ENCODE measurements around the gene ATMIN. TPM values are rescaled to one million over a fixed set of nuclear protein-coding genes. Genes with fewer than 3 reads are reported as not detected.
A peak's percentile ranks its signal among the peaks of the same experiment; 100 is the strongest.

The ATMIN gene
- total RNA-seq, 1 experiment from 2014 or later, result 46.7 TPM

DNA sequence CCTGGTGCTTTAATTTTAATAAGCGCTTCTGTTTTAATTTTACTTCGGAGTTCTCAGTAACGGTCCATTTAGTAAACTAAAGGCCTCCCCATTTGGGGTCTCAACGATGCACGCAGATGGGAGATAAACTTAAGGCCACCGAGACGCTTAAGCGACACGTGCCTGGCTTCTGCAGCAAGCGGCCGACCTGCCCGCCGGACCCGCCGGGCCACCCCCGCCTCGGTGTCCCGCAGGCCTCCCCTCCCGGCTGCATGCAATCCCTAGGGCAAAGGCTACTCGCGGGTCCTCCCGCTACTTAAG is 60.0 kb downstream of the ATMIN start:
- no peaks in the 10 kb centered on the region for H3K9me3 ChIP-seq (ENCODE audit: control insufficient read depth in 1 of 2, insufficient read depth in 1 of 2, low read depth in 1 of 2, low read length in 2 of 2)
- H3K4me1 ChIP-seq (ENCODE audit: control insufficient read depth in 1 of 2, insufficient read depth in 2 of 2, low read length in 2 of 2), result peaks cover 0 to 30% of the 10 kb centered on the region in 2 experiments; a peak in 3 of 4 replicates
- ChIA-PET CTCF (no interaction called here), POLR2A (no interaction called here), RAD21 (ENCODE audit: low non-redundant PET in 1 of 2, low total read pairs in 2 of 2, uncharacterized antibody in 2 of 2, unreplicated experiment in 2 of 2) (no interaction called here)
- H2AFZ ChIP-seq (ENCODE audit: low read depth, low read length, poor library complexity, severe bottlenecking), result no peak overlapping the region
- TF ChIP-seq SRF (IDR thresholded peaks at IDR 0.05; ENCODE audit: low read depth) (no peak), EGR1 (IDR thresholded peaks at IDR 0.05; ENCODE audit: low read depth) (no peak)
- DNase-seq (ENCODE audit: low read depth, low spot score) (no peak), ATAC-seq (no peak; the same call in 1 of the 2 replicates)
- H3K27ac ChIP-seq (ENCODE audit: low read depth, low read length), result peak overlapping the region; percentile 70
- H3K27me3 ChIP-seq (ENCODE audit: insufficient read depth, low read length), result no peaks in the 10 kb centered on the region
- no peaks in the 10 kb centered on the region for H3K9me2 ChIP-seq (ENCODE audit: insufficient read depth)
- H3K79me2 ChIP-seq (ENCODE audit: insufficient read depth, low read length), result peaks cover 54% of the 10 kb centered on the region
- H3K9ac ChIP-seq (ENCODE audit: low read length), result peak overlapping the region; percentile 98
- peak overlapping the region; percentile 89 to 95 for H3K4me3 ChIP-seq (replicated peaks in 1 of 2; ENCODE audit: low read depth in 1 of 2, low read length in 2 of 2)
- no peaks in the 10 kb centered on the region for H4K20me1 ChIP-seq (ENCODE audit: insufficient read depth)
- no TSS peak for BruUV-seq (replicated peaks)
- peaks cover 0 to under 1% of the 10 kb centered on the region in 2 experiments; a peak in 2 of 4 replicates for H3K36me3 ChIP-seq (ENCODE audit: control insufficient read depth in 1 of 2, insufficient read depth in 2 of 2, low read length in 2 of 2)
- intact Hi-C loops (cut with micrococcal nuclease), result loop anchor here (5.0 kb wide), 2 partner anchors 47 to 217 kb away; partner anchors contain the start of gene GAN
- H3K4me2 ChIP-seq (ENCODE audit: low read length), result peak overlapping the region; percentile 86

DNA sequence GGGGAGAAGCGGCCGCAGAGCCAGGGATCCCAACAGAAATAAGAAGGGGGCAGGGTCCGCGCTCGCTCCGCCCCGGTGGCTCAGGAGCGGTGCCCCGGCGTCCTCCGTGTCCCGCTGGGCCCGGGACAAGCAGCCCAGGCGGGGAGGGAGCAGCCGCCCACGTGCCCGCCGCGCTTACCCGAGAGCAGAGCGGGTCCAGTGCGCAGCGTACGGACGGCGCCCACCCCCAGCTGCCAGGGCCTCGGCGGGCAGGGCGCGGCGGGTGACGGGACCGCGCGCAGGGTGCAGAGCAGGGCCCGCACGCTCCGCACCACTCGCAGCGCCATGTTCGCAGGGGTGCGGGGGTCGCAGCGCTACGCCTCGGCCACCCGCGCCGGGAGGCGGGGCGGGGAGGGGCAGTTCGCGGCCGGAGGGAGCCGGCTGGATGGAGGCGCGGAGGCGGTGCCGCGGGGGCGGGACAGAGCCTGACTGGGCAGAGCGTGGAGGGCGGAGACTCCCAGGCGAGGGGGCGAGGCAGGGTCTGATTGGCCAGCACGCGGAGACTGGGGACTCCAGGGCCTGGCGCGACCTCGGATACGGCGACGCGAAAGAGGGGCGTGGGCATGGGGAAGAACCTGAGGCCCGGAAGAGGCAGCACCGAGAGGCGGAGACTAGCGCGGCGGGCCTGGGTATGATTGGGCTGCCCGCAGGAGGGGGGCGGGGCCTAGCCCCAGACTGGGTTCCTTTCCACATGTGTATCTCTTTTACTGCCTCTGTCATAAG is 60.5 kb downstream of the ATMIN start, which contains the start of gene GCSH:
Gene GCSH (minus strand): TSS at position 443 of the 762 bp plus-strand sequence. CDS start 117 bp downstream, at position 326.
- intact Hi-C loops (cut with micrococcal nuclease), result loop anchor here (1.0 to 5.0 kb wide), 4 partner anchors 19 to 216 kb away; partner anchors contain the start of genes C16orf46, CENPN and GAN
- no peaks in the 10 kb centered on the region for H3K27me3 ChIP-seq (ENCODE audit: insufficient read depth, low read length)
- no peaks in the 10 kb centered on the region for H3K9me3 ChIP-seq (ENCODE audit: control insufficient read depth in 1 of 2, insufficient read depth in 1 of 2, low read depth in 1 of 2, low read length in 2 of 2)
- peak within 1 kb of the TSS; percentile 70 for H3K27ac ChIP-seq (ENCODE audit: low read depth, low read length)
- RAD21 ChIA-PET (ENCODE audit: low non-redundant PET in 1 of 2, low total read pairs in 2 of 2, uncharacterized antibody in 2 of 2, unreplicated experiment in 2 of 2), result no interaction called here
- peaks cover 48% of the 10 kb centered on the region for H3K79me2 ChIP-seq (ENCODE audit: insufficient read depth, low read length)
- H3K9me2 ChIP-seq (ENCODE audit: insufficient read depth), result no peaks in the 10 kb centered on the region
- CTCF ChIA-PET, result no interaction called here
- DNase-seq (ENCODE audit: low read depth, low spot score), result peak; percentile 99
- BruUV-seq (replicated peaks), result no TSS peak
- peak within 1 kb of the TSS; percentile 89 to 95 for H3K4me3 ChIP-seq (replicated peaks in 1 of 2; ENCODE audit: low read depth in 1 of 2, low read length in 2 of 2)
- H4K20me1 ChIP-seq (ENCODE audit: insufficient read depth), result no peaks in the 10 kb centered on the region
- H3K9ac ChIP-seq (ENCODE audit: low read length), result peak within 1 kb of the TSS; percentile 98
- H2AFZ ChIP-seq (ENCODE audit: low read depth, low read length, poor library complexity, severe bottlenecking), result peak within 1 kb of the TSS; percentile 62
- POLR2A ChIA-PET, result no interaction called here
- H3K4me1 ChIP-seq (ENCODE audit: control insufficient read depth in 1 of 2, insufficient read depth in 2 of 2, low read length in 2 of 2), result peaks cover 0 to 30% of the 10 kb centered on the region in 2 experiments; a peak in 3 of 4 replicates
- H3K36me3 ChIP-seq (ENCODE audit: control insufficient read depth in 1 of 2, insufficient read depth in 2 of 2, low read length in 2 of 2), result no peaks in the 10 kb centered on the region; a peak in 2 of 4 replicates
- H3K4me2 ChIP-seq (ENCODE audit: low read length), result peak within 1 kb of the TSS; percentile 86
- TF ChIP-seq, protein P1, sequence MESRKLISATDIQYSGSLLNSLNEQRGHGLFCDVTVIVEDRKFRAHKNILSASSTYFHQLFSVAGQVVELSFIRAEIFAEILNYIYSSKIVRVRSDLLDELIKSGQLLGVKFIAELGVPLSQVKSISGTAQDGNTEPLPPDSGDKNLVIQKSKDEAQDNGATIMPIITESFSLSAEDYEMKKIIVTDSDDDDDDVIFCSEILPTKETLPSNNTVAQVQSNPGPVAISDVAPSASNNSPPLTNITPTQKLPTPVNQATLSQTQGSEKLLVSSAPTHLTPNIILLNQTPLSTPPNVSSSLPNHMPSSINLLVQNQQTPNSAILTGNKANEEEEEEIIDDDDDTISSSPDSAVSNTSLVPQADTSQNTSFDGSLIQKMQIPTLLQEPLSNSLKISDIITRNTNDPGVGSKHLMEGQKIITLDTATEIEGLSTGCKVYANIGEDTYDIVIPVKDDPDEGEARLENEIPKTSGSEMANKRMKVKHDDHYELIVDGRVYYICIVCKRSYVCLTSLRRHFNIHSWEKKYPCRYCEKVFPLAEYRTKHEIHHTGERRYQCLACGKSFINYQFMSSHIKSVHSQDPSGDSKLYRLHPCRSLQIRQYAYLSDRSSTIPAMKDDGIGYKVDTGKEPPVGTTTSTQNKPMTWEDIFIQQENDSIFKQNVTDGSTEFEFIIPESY (IDR thresholded peaks at IDR 0.05; ENCODE audit: extremely low read depth, insufficient replicate concordance, low read length), result no peak
- TF ChIP-seq, protein P2, sequence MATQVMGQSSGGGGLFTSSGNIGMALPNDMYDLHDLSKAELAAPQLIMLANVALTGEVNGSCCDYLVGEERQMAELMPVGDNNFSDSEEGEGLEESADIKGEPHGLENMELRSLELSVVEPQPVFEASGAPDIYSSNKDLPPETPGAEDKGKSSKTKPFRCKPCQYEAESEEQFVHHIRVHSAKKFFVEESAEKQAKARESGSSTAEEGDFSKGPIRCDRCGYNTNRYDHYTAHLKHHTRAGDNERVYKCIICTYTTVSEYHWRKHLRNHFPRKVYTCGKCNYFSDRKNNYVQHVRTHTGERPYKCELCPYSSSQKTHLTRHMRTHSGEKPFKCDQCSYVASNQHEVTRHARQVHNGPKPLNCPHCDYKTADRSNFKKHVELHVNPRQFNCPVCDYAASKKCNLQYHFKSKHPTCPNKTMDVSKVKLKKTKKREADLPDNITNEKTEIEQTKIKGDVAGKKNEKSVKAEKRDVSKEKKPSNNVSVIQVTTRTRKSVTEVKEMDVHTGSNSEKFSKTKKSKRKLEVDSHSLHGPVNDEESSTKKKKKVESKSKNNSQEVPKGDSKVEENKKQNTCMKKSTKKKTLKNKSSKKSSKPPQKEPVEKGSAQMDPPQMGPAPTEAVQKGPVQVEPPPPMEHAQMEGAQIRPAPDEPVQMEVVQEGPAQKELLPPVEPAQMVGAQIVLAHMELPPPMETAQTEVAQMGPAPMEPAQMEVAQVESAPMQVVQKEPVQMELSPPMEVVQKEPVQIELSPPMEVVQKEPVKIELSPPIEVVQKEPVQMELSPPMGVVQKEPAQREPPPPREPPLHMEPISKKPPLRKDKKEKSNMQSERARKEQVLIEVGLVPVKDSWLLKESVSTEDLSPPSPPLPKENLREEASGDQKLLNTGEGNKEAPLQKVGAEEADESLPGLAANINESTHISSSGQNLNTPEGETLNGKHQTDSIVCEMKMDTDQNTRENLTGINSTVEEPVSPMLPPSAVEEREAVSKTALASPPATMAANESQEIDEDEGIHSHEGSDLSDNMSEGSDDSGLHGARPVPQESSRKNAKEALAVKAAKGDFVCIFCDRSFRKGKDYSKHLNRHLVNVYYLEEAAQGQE (IDR thresholded peaks at IDR 0.05; ENCODE audit: low read depth), result no peak
- TF ChIP-seq, protein P3, sequence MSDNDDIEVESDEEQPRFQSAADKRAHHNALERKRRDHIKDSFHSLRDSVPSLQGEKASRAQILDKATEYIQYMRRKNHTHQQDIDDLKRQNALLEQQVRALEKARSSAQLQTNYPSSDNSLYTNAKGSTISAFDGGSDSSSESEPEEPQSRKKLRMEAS (IDR thresholded peaks at IDR 0.05), result peak; percentile 85
- TF ChIP-seq SRF (IDR thresholded peaks at IDR 0.05; ENCODE audit: low read depth) (no peak), SP1 (IDR thresholded peaks at IDR 0.05; ENCODE audit: low read depth) (peak; percentile 81), ZFX (IDR thresholded peaks at IDR 0.05) (peak; percentile 90; the same call in 1 of the 2 replicates), EGR1 (IDR thresholded peaks at IDR 0.05; ENCODE audit: low read depth) (peak; percentile 95), POLR2A (IDR thresholded peaks at IDR 0.05; ENCODE audit: borderline replicate concordance, extremely low read depth, insufficient read depth, insufficient read length) (peak; percentile 45), YY1 (IDR thresholded peaks at IDR 0.05; ENCODE audit: extremely low read depth, insufficient replicate concordance, low read depth, low read length) (peak; percentile 13), TCF7L2 (IDR thresholded peaks at IDR 0.05; ENCODE audit: borderline replicate concordance, extremely low read depth, insufficient read depth, insufficient read length) (peak; percentile 9), POLR2AphosphoS5 (IDR thresholded peaks at IDR 0.05; ENCODE audit: low read depth, low read length) (peak; percentile 41; the same call in 1 of the 2 replicates), EZH2 (IDR thresholded peaks at IDR 0.05) (no peak), ELF1 (IDR thresholded peaks at IDR 0.05; ENCODE audit: borderline replicate concordance, low read depth) (no peak; the same call in 1 of the 2 replicates)
- ATAC-seq, result peak; percentile 98

All from HCT116 (cell line).